HT1080 (cell line): ENCODE data around the gene ZSCAN30. TPM values are rescaled to one million over a fixed set of nuclear protein-coding genes. Genes with fewer than 3 reads are reported as not detected.

Experiments
- DNase-seq: peaks from one replicate; pipeline ENCODE4 v3.0.0-alpha.2; 2015; ENCODE audit warnings: low read depth
- polyA plus RNA-seq, 2 experiments: library from polyadenylated mRNA; depleted of rRNA; stranded (reverse); fragments of >200 nt; gene quantifications; 2 replicates each; pipeline ENCODE4 v1.2.3, GENCODE V29; 2015
- total RNA-seq: library from RNA; depleted of rRNA; stranded (reverse); fragments of >200 nt; shearing (Covaris generic); gene quantifications from 2 replicates; pipeline ENCODE4 v1.2.3, GENCODE V29; 2014; rRNA removed

ZSCAN30 gene
- 2.8 and 6.3 TPM in 2 replicates for total RNA-seq
- 5.5 and 6.4 TPM in 2 replicates for polyA plus RNA-seq (2015; cell fraction: cytosol; rRNA removed)
- 22.9 and 32.8 TPM in 2 replicates for polyA plus RNA-seq (2015; cell fraction: nucleus; rRNA removed)

DNA sequence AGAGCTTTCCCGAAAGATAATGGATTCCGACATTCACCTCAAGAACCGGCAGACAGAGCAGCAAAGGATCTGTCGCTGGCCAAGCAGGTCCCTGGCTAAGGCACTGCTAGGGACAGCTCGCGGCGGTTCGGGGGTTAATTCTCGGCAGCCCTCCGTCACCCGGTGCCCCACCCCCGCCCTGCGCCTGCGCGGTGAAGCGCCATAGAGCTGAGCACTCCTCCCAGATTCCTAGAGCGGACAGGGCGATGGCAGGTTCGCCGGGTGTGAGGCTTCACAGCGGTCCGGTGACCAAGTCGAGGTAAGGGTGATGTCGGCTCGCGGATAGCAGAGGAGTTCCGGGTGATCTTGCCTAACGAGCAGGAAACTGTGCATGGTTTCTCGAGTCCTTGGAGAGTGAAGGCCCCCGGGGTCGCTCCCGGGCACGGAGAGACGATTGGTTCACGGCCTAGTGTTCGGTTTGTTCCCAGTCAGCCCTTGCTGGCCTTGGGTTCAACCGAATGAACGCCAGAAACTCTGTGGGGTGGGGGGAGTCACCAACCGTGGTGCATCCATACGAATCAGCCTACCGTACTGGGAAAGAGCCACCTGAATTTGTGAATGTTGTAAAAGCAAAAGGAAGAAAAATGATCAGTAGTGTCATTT lies at the start of gene ZSCAN30:
Gene ZSCAN30 (minus strand): TSS at position 136 of the 642 bp plus-strand sequence. CDS start 25,877 bp downstream, outside the sequence.
- DNase-seq = peak; percentile 97

DNA sequence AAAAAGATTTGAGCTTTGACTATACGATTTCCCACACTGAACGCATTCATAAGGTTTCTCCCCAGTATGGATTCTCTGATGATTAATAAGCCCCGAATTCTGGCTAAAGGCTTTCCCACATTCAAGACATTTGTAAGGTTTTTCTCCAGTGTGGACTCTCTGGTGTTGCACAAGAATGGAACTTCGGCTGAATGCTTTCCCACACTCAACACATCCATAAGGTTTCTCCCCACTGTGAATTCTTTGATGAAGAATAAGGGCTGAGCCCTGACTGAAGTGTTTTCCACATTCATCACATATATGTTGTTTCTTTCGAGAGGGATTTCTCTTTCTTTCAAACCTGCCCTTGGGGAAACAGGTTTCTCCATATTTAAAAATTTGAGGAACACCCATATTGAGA lies 47.3 kb upstream of the ZSCAN30 start:
- DNase-seq = no peak

DNA sequence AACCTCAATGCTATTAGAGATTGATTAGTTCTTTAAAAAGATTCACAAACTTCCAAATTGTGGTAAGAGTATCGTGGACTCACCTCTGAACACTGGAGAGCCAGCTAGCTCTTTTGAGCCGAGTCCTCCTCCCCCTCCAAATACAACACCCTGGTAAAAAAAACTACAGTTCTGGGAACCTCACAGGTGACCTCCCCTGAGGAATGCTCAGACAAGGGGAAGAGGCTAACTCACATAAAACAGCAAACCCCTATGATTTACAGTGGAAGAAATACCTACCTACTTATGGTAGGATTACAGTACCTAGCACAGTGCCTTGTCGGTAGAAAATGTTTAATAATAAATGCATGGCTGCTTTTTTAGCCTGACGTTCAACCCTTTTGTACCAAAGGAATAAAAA lies 45.8 kb upstream of the ZSCAN30 start:
- no peak for DNase-seq

DNA sequence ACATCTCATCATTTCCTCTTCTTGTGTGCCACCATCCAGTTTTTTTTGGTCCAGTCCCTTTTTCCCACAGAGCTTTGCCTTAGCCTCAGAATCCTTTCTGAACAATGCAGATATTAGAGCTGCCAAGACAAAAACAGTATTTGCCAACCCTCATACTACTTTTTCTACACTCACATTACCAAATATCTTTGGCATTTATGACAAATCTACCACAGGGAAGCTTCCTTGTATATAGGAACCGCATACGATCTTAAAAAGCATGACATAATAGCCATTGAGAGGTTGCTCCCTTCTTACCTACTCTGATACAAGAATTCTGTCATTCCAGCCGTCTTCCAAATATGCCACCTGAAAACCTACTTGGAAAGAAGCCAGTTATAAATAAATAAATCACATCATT lies 44.8 kb upstream of the ZSCAN30 start:
- DNase-seq = no peak

DNA sequence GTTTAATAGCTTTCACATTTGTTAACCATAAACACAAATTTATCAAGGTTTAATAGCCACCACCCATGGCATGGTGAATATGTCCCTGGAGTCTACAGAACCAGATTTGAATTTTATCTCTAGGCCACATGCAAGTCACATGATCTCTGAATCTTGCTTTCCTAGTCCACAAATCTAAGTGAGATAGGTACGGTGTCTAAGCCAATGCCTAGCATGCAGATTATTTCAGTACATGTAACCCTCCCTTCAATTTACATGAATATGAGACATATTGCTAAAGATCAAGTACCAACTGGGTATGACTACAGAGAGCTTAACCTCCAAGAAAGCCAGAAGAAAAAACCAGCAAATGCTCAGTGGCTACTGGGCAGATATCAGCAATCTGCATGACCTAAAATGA lies 44.2 kb upstream of the ZSCAN30 start:
- no peak for DNase-seq

DNA sequence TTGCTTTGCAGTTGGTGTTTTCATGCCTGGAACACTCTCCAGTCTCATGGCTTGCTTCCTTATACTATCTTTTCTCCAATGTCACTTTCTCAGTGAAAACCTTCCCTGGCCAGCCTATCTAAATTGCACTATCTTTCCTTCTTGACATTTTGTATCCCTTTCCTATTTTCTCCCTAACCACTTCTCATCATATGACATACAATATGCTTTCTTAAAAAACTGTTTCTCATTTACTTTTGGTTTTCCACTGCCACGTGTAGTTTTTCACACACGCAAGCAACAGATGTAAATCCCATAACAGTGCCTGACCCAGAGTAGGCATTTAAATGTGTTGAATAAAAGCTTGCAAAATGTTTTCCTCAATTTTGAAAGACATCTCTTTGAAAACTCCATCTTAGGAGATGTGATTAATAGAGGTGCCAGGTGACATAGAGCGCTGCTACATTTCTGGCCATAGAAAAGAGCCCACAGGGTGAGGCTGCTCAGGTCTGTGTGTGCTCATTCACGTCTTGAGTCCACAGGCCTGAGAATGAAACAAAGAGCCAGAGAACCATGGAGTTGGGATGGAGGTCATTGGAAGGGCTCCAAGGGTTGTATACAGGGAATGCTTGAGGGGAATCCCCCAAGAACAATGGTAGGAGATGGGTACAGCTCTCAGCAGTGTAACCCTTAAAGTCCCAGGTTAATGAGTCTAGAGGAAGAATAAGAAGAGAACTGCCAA lies 41.5 kb upstream of the ZSCAN30 start:
- no peak for DNase-seq

DNA sequence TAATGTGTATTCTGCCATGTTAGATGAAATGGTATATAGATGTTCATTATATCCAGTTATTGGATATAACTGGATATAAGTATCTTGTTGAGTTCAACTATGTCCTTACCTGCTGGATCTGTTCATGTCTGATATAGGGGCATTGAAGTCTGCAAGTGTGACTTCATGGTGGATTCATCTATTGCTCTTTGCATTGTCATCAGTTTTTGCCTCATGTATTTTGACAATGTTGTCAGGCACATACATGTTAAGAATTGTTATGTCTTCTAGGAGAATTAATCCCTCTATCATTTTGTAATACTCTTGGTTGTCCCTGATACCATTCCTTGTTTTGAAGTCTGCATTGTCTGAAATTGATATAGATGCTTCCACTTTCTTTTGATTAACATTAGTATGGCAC lies 38.8 kb upstream of the ZSCAN30 start:
- no peak for DNase-seq

DNA sequence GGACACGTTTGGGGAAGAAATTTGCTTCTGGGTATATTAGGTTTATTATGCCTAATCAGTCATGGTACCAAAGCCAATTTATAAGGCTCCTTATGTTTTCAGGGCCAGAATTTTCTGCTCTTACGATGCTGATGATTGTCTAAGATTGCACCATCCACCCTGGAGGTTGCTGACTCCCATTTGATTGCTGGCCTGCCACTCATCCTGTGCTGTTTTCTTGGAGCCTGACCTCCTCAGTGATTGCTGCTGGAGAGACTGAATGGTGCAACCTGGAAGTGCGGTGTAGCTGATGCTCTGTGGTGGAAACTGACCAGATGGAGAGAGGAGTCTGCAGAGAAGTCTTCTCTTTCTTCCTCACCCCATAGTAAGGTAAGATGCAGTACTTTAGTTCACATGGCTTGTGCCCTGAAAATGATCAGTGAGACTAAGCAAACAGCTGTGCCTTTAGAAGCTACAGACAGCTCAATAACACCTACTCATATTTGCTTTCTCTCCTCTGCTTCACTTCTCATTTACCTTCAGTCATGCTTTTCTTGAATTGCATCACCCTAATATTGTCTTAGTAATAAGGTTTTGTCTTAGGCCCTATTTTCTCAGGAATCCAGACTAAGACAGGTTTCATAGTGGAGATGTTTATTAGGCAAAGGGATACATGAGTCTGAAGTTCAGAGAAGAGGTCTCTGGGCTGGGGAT lies 36.8 kb upstream of the ZSCAN30 start:
- DNase-seq = no peak

DNA sequence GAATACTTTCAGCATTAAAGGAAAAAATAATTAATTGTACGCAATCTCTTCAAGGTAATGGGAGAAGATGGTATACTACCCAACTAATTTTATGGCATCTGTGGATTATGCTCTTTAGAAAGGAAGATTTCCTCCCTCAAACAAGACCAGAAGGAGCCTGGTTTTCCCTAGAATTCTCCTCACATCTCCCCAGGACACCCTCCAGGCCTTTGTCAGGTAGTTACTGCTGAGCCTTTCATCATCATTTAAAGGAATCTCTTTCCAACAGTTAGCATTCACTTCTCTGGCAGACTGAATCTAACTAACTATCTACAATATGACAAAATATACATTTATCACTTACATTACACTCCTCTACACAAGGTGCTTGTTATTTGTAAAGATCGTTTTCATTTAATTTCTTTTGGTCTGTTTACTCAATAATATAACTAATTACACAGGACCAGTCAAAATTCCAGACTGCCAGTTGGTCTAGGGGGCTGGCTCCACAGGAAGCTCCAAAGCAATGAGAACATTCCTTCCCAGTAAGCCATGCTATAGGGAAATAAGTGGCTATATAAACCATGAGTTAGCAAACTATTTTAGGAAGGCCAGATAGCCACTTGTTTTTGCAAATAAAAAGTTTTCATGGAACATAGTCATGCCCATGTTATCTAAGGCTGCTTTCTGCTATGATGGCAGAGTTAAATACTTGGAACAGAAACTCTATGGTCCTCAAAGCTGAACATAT lies 35.1 kb upstream of the ZSCAN30 start:
- no peak for DNase-seq

DNA sequence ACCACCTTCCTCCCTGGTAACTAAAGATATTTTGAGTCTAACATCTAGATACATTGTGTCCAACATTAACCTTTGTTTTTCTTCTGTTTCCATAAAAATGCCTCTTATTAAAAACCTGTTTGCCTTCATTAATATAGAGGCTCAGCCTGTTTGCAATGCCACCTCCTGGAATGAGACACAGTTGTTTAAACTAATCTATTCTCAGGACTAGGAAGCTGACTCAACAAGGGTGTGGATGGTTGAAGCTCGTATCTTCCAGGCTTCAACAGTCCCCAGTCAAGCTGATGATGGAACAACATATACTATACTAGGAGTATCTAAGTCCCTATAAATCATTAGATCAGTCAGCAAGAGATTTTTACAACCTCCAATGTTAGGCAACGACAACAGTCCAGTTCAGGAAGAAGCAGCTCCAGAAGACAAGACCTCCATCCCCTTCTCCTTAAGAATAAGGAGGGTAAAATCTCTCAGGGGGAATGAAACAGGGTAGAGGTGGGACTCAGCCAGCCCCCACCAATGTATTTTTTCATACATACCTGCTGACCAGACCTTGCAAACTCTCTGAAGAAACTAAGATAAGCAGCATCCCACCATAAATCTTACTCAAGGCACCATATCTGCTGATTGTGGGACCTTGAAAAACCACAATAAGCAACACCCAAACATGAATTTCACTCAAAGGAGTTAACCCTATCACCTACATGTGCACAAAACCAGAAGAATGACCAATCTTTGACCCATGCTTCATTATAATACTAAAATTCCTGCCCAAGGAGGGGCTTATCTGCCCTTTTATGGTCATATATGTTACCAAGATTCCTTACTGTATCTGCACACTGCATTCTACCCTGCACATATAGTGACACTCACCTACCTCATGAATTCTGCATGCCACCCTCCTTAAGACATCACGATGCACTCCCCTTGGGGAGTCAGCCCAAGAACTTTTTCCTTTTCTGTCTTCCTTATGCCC lies 32.7 kb upstream of the ZSCAN30 start:
- DNase-seq = peak; percentile 33

DNA sequence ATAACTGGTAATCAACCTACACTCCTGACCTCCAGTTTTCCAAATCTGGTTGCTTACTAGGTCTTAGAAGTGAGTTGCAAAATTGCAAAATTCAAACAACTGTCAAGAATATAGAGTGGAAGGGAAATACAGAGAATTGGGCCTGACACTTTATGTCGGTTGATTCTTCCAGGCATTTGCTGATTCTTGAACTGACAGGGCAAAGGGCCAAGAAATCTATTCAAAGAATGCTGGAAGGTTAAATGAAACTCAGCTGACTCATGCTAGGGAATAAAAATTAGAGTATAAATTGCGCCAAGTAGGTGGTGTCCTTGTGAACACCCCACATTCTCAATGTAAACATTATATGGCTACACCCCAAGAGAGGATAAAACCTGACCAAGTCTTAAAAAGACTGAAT lies 21.5 kb upstream of the ZSCAN30 start:
- DNase-seq = no peak

DNA sequence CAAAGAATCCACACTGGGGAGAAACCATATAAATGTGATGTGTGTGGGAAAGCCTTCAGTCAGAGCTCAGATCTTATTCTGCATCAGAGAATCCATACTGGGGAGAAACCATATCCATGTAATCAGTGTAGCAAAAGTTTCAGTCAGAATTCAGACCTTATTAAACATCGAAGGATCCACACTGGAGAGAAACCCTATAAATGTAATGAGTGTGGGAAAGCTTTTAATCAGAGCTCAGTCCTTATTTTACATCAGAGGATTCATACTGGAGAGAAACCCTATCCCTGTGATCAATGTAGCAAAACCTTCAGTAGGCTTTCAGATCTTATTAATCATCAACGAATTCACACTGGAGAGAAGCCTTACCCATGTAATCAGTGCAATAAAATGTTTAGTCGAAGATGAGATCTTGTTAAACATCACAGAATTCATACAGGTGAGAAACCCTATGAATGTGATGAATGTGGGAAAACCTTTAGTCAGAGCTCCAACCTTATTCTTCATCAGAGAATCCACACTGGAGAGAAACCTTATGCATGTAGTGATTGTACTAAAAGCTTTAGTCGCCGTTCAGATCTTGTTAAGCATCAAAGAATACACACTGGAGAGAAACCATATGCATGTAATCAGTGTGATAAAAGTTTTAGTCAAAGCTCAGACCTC lies 16.7 kb upstream of the ZSCAN30 start:
- DNase-seq = no peak

DNA sequence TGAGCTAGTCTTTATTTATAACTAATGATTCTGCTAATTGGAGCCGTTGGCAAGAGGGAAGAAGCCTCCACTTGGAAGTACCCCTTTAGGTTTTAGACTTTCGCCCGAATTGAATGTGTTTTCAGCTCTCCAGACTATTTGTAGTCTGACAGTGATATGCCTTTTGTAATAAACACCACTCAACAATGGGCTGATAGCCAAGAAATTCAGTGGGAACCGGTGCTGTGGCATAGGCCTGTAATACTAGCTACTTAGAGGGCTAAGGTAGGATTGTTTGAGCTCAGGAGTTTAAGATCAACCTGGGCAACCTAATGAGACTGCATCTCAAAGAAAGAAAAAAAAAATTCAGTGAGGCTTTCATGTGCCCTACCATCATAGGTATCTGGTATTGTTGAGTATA lies 13.6 kb upstream of the ZSCAN30 start:
- no peak for DNase-seq

DNA sequence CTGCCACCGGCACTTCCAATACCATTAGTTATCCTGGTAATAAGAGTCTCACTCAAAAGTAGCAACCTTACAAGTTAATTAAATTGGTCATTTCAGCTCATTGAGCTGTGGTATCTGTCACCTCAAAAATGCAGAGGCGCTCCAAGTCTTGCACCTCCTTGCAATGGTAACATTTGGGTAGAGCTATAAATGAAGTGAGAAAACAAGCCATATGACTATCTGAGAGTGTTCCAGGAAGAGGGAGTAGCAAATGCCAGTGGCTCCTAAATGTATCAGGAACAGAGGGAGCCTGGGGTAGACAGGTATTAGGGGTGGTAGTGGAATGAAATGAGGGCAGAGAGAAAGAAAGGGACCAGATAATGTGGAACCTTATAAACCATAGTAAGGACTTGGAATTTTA lies 6.0 kb upstream of the ZSCAN30 start:
- DNase-seq = no peak

DNA sequence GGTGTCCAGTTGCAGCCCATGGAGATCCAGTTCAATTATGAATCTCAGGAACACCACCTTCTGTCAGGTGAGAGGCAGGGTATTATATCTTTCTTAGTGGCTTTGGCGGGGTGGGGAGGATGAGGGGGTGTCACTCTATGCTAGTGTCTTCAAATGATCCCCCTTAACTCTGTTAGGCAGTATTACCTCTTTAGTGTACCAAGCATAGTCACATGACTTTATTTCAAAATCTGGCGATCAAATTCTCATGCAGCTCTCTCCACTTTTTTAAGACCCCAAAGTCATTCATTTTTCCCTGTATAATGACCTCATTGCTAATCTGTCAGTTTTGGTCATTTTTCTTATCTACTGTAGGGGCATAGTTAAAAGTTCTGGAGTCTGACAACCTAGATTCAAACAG lies 1.1 kb upstream of the ZSCAN30 start:
- no peak for DNase-seq

DNA sequence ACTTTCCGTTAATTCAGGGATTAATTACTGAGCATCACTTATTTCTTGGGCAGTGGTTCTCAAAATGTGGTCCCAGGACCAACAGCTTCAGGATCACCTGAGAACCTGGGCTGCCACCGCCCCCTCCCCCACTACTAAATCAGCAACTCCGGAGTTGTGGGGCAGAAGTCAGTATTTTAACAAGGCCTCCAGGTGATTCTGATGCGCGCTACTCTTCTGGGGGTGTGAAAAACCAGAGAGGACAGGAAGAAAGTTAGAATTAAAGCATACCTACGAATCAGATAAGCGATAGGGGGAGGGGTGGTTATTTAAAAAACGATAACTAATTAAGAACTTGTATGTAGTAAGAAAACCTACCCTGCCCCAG lies 319 bp downstream of the ZSCAN30 start:
- no peak for DNase-seq

DNA sequence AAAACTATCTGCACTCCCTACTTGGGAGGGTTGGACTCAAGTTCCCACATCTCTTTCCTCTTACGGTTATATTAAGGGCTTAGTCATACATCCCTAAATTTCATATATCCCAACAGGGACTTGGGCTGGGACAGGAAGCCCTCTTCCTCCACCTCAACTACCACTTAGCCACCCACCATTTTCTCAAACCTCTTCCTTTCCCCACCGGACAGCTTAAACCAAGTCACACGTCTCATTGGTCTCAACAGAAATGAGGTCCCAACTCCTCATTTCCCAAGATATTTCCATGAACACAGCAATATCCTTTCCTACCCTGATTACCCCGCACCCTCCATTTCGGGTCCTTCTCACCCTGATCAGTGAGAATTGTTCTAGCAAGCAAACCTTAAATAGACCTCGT lies 736 bp downstream of the ZSCAN30 start:
- DNase-seq = no peak

DNA sequence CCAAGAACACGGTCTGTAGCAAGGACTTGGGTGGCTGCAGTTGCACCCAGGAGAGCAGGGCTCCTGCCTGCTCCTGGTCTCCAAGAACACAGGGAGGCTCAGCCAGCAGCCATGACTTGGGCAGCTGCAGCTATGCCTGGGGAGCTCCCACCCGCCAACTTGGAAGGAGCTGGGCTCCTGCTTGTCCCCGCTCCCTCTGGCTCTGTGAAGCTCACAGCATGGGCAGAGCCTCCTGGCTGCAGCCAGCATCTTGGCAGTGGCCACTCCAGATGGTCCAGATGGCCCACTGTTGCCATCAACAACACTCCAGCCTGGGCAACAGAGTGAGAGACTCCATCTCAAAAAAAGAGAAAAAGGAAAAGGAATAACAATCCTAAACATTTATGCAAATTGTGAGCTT lies 5.2 kb downstream of the ZSCAN30 start:
- DNase-seq = no peak

DNA sequence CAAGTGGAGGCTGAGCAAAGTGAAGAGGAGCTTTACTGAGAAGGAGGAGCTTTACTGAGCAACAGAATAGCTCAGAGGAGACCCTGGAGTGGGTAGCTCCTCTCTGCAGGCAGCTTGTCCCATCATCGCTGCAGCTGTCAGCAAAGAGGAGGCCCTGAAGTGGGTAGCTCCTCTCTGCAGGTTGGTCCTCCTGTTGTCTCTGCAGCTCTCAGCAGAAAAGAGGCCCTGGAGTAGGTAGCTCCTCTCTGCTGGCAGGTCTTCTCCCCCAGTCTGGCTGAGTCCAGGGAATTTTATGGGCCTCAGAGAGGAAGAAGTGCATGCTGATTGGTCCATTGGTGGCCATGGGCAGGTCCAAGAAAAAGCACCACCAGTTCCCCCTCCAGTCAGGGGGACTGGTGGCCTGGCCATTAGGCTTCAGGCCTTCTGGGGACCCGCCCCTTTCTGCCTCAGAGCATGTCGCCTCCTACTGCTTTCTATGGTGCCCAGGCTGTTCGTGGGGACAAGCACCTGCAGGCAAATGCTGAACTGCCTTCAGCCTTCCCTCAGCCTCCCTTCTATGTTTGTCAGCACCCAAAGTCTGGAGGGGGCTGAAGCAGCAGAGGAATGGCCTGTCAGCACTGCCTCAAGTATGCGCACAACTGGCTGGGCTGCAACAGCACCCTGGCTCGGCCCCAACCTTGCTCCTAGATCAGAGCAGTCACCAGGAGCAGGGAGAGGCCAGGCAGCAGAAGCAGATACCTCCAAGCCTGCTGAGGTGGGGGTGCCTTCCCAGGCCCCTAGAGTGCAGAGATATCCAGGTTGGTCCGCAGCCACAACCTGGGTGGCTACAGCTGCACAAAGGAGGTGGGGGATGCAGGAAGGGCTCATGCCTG lies 5.9 kb downstream of the ZSCAN30 start:
- DNase-seq = no peak
